GM12873 (cell line): ENCODE results near the gene PSAPL1.

Experiments
- CTCF ChIP-seq: IDR thresholded peaks from 2 replicates; pipeline ENCODE4 v1.5.1; 2012; ENCODE audit warnings: low read depth, mild to moderate bottlenecking, moderate library complexity, low read length, control low read depth; ENCODE audit not compliant: insufficient read depth; ENCODE audit errors: missing control alignments

The PSAPL1 gene

GRCh38 chr4:7414046-7414445 is 20.7 kb downstream of the PSAPL1 start:
- no peak for TF ChIP-seq CTCF

GRCh38 chr4:7412554-7412912 is 22.2 kb downstream of the PSAPL1 start:
- TF ChIP-seq CTCF, result no peak

- no peak for TF ChIP-seq CTCF
Measured at GRCh38 chr4:7411896-7412553, 22.7 kb downstream of the PSAPL1 start.

GRCh38 chr4:7411491-7411890 is 23.2 kb downstream of the PSAPL1 start:
- TF ChIP-seq CTCF, result no peak

- TF ChIP-seq CTCF, result no peak
Measured at GRCh38 chr4:7410446-7410845, 24.3 kb downstream of the PSAPL1 start.

- TF ChIP-seq CTCF, result no peak
Measured at GRCh38 chr4:7408166-7408565, 26.6 kb downstream of the PSAPL1 start.

GRCh38 chr4:7403001-7403400 is 31.7 kb downstream of the PSAPL1 start:
- no peak for TF ChIP-seq CTCF

- no peak for TF ChIP-seq CTCF
Measured at GRCh38 chr4:7402526-7402925, 32.2 kb downstream of the PSAPL1 start.
